HEK293T (cell line): ENCODE data around the gene KLHL10.
"Not testable (repeated sequence)": the region's sequence is repeated elsewhere in the genome, so short reads cannot be mapped to it uniquely, and the experiment has no call there.

Experiments
- CTBP1 ChIP-seq: fragments of 450-650 bp; IDR thresholded peaks from 2 replicates; pipeline ENCODE4 v1.6.1; 2016; ENCODE audit warnings: borderline replicate concordance
- ELF4 ChIP-seq: fragments of 450-650 bp; IDR thresholded peaks from 2 replicates; pipeline ENCODE4 v1.6.1; 2017; ENCODE audit warnings: antibody characterized with exemption
- FOXK2 ChIP-seq: fragments of 450-650 bp; IDR thresholded peaks from 2 replicates; pipeline ENCODE4 v1.6.1; 2016; ENCODE audit warnings: mild to moderate bottlenecking
- L3MBTL2 ChIP-seq: fragments of 450-650 bp; conservative IDR thresholded peaks from 2 replicates; pipeline ENCODE4 v1.6.1; 2016; ENCODE audit warnings: mild to moderate bottlenecking
- SP1 ChIP-seq: fragments of 450-650 bp; IDR thresholded peaks from 2 replicates; pipeline ENCODE4 v1.6.1; 2017

DNA sequence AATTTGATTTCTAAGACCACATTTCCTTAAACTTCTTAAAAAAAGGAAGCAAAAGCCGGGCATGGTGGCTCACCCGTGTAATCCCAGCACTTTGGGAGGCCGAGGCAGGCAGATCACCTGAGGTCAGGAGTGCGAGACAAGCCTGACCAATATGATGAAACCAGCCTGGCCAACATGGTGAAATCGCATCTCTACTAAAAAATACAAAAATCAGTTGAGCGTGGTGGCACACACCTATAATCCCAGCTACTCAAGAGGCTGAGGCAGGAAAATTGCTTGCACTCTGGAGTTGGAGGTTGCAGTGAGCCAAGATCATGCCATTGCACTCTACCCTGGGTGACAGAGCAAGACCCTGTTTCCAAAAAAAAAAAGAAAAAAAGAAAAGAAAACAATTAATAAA, 3.2 kb downstream of the KLHL10 start:
- not testable (repeated sequence) for TF ChIP-seq CTBP1, SP1, L3MBTL2, ELF4, FOXK2
